Measurements from ENCODE around the gene GOLGA6L26.
"Not testable (repeated sequence)": the region's sequence is repeated elsewhere in the genome, so short reads cannot be mapped to it uniquely, and the experiment has no call there.

- TF ChIP-seq CTCF (IDR thresholded peaks at IDR 0.05); IRF2 (CRISPR knock-in tag; IDR thresholded peaks at IDR 0.05; ENCODE audit: borderline replicate concordance, low read depth); MAX (CRISPR knock-in tag; IDR thresholded peaks at IDR 0.05); ELF4 (CRISPR knock-in tag; IDR thresholded peaks at IDR 0.05; ENCODE audit: low read depth); ZBTB21 (CRISPR knock-in tag; IDR thresholded peaks at IDR 0.05; ENCODE audit: borderline replicate concordance); SP1 (CRISPR knock-in tag; conservative IDR thresholded peaks at IDR 0.05); ZNF219 (CRISPR knock-in tag; IDR thresholded peaks at IDR 0.05; ENCODE audit: borderline replicate concordance); RORB (CRISPR knock-in tag; IDR thresholded peaks at IDR 0.05); FOXK1 (CRISPR knock-in tag; IDR thresholded peaks at IDR 0.05): not testable (repeated sequence)
These were observed 30.3 kb downstream of the GOLGA6L26 start for GRCh38 chr15:23303654-23304053.
